ENCODE data around the gene DNMBP.

DNMBP gene

GRCh38 chr10:99982728-99983127 is 27.0 kb downstream of the DNMBP start:
- no peak for TF ChIP-seq POLR2AphosphoS5 (IDR thresholded peaks at IDR 0.05; ENCODE audit: low read depth, low read length)
- no peak for TF ChIP-seq REST (IDR thresholded peaks at IDR 0.05; ENCODE audit: insufficient read depth in 1 of 2, low read depth in 2 of 2, low read length in 2 of 2)
- no peak for TF ChIP-seq FOXP2 (optimal IDR thresholded peaks at IDR 0.05; ENCODE audit: borderline replicate concordance, extremely low read depth, extremely low read length, insufficient read depth)
- no peak for TF ChIP-seq SIN3A (IDR thresholded peaks at IDR 0.05; ENCODE audit: borderline replicate concordance, insufficient read depth, low read length)
- no peak for TF ChIP-seq TAF1 (IDR thresholded peaks at IDR 0.05; ENCODE audit: borderline replicate concordance, insufficient read depth, low read length)

GRCh38 chr10:99981581-99982199 is 28.1 kb downstream of the DNMBP start:
- TF ChIP-seq POLR2AphosphoS5 (IDR thresholded peaks at IDR 0.05; ENCODE audit: low read depth, low read length): no peak
- no peak for TF ChIP-seq SIN3A (IDR thresholded peaks at IDR 0.05; ENCODE audit: borderline replicate concordance, insufficient read depth, low read length)
- no peak for TF ChIP-seq FOXP2 (optimal IDR thresholded peaks at IDR 0.05; ENCODE audit: borderline replicate concordance, extremely low read depth, extremely low read length, insufficient read depth)
- no peak for TF ChIP-seq TAF1 (IDR thresholded peaks at IDR 0.05; ENCODE audit: borderline replicate concordance, insufficient read depth, low read length)
- TF ChIP-seq REST (IDR thresholded peaks at IDR 0.05; ENCODE audit: insufficient read depth in 1 of 2, low read depth in 2 of 2, low read length in 2 of 2): no peak

- TF ChIP-seq POLR2AphosphoS5 (IDR thresholded peaks at IDR 0.05; ENCODE audit: low read depth, low read length): no peak
- no peak for TF ChIP-seq SIN3A (IDR thresholded peaks at IDR 0.05; ENCODE audit: borderline replicate concordance, insufficient read depth, low read length)
- no peak for TF ChIP-seq REST (IDR thresholded peaks at IDR 0.05; ENCODE audit: insufficient read depth in 1 of 2, low read depth in 2 of 2, low read length in 2 of 2)
- no peak for TF ChIP-seq TAF1 (IDR thresholded peaks at IDR 0.05; ENCODE audit: borderline replicate concordance, insufficient read depth, low read length)
- TF ChIP-seq FOXP2 (optimal IDR thresholded peaks at IDR 0.05; ENCODE audit: borderline replicate concordance, extremely low read depth, extremely low read length, insufficient read depth): no peak
Observed at GRCh38 chr10:99979066-99979685, 30.6 kb downstream of the DNMBP start.

GRCh38 chr10:99977916-99978315 is 31.8 kb downstream of the DNMBP start:
- TF ChIP-seq FOXP2 (optimal IDR thresholded peaks at IDR 0.05; ENCODE audit: borderline replicate concordance, extremely low read depth, extremely low read length, insufficient read depth) (no peak), TAF1 (IDR thresholded peaks at IDR 0.05; ENCODE audit: borderline replicate concordance, insufficient read depth, low read length) (no peak), POLR2AphosphoS5 (IDR thresholded peaks at IDR 0.05; ENCODE audit: low read depth, low read length) (no peak), SIN3A (IDR thresholded peaks at IDR 0.05; ENCODE audit: borderline replicate concordance, insufficient read depth, low read length) (no peak), REST (IDR thresholded peaks at IDR 0.05; ENCODE audit: insufficient read depth in 1 of 2, low read depth in 2 of 2, low read length in 2 of 2) (no peak)

Measured in PFSK-1 (cell line).